ENCODE data around the gene BRD4. TPM values are rescaled to one million over a fixed set of nuclear protein-coding genes. Genes with fewer than 3 reads are reported as not detected.

BRD4 gene
- total and polyA plus RNA-seq, 2 donors from 2014 or later, result 14.3 to 107 TPM

DNA sequence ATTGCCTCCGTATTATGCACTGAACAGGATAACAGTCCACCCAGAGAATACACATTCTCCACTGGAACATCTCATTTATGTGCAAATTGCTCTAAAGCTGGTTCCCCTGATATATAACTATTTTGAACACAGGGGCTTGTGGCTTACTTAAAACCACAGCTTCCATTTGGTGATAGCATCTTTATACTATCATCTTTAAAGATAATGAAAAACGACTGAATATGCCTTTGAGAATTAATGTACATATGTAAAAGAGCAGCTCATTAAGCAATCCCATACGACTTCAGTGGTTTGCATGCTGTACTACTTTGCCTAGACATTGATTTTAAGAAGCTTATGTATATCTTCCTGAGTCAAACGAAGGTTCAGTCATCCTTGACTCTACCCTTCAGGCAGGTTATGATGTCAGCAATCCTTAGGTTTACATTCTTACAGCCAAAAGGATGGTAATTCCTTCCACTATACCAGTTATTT lies 40.8 kb downstream of the BRD4 start:
- FAIRE-seq (no peak), DNase-seq (no peak)
- Histone ChIP-seq H3K36me3 (ENCODE audit: control insufficient read depth in 2 of 3, insufficient read depth in 3 of 3, low read length in 3 of 3) (no peaks in the 10 kb centered on the region), H3K9ac (ENCODE audit: low read length in 3 of 3) (no peak overlapping the region), H3K4me3 (ENCODE audit: low read length in 3 of 3) (no peak overlapping the region), H3K9me3 (ENCODE audit: control insufficient read depth in 2 of 3, insufficient read depth in 1 of 3, low read length in 3 of 3) (no peaks in the 10 kb centered on the region), H3K4me1 (ENCODE audit: control insufficient read depth in 2 of 3, insufficient read depth in 2 of 3, low read depth in 1 of 3, low read length in 3 of 3) (peaks cover 0 to 51% (median 42%) of the 10 kb centered on the region in 3 donors), H3K27ac (ENCODE audit: low read depth in 2 of 2, low read length in 2 of 2) (no peak overlapping the region), H3K27me3 (ENCODE audit: control insufficient read depth, insufficient read depth, low read length) (no peaks in the 10 kb centered on the region)
- TF ChIP-seq, protein P1, sequence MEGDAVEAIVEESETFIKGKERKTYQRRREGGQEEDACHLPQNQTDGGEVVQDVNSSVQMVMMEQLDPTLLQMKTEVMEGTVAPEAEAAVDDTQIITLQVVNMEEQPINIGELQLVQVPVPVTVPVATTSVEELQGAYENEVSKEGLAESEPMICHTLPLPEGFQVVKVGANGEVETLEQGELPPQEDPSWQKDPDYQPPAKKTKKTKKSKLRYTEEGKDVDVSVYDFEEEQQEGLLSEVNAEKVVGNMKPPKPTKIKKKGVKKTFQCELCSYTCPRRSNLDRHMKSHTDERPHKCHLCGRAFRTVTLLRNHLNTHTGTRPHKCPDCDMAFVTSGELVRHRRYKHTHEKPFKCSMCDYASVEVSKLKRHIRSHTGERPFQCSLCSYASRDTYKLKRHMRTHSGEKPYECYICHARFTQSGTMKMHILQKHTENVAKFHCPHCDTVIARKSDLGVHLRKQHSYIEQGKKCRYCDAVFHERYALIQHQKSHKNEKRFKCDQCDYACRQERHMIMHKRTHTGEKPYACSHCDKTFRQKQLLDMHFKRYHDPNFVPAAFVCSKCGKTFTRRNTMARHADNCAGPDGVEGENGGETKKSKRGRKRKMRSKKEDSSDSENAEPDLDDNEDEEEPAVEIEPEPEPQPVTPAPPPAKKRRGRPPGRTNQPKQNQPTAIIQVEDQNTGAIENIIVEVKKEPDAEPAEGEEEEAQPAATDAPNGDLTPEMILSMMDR (IDR thresholded peaks at IDR 0.05; ENCODE audit: borderline replicate concordance, extremely low read depth, insufficient read depth), result no peak
- intact Hi-C loops (cut with DNase I), result no loop called here

GRCh38 chr19:15291089-15291488 lies 41.2 kb downstream of the BRD4 start:
- intact Hi-C loops (cut with DNase I), result no loop called here
- no peaks in the 10 kb centered on the region for H3K27me3 ChIP-seq (ENCODE audit: control insufficient read depth, insufficient read depth, low read length)
- H3K9ac ChIP-seq (ENCODE audit: low read length in 3 of 3), result no peak overlapping the region
- H3K27ac ChIP-seq (ENCODE audit: low read depth in 2 of 2, low read length in 2 of 2), result no peak overlapping the region
- FAIRE-seq (no peak), DNase-seq (no peak)
- peaks cover 0 to 51% (median 46%) of the 10 kb centered on the region in 3 donors for H3K4me1 ChIP-seq (ENCODE audit: control insufficient read depth in 2 of 3, insufficient read depth in 2 of 3, low read depth in 1 of 3, low read length in 3 of 3)
- TF ChIP-seq, protein P1 (IDR thresholded peaks at IDR 0.05; ENCODE audit: borderline replicate concordance, extremely low read depth, insufficient read depth), result no peak
- H3K36me3 ChIP-seq (ENCODE audit: control insufficient read depth in 2 of 3, insufficient read depth in 3 of 3, low read length in 3 of 3), result no peaks in the 10 kb centered on the region
- no peak overlapping the region for H3K4me3 ChIP-seq (ENCODE audit: low read length in 3 of 3)
- H3K9me3 ChIP-seq (ENCODE audit: control insufficient read depth in 2 of 3, insufficient read depth in 1 of 3, low read length in 3 of 3), result no peaks in the 10 kb centered on the region

- Histone ChIP-seq H3K27ac (ENCODE audit: low read depth in 2 of 2, low read length in 2 of 2) (no peak overlapping the region), H3K4me1 (ENCODE audit: control insufficient read depth in 2 of 3, insufficient read depth in 2 of 3, low read depth in 1 of 3, low read length in 3 of 3) (peaks cover 0 to 58% (median 53%) of the 10 kb centered on the region in 3 donors), H3K4me3 (ENCODE audit: low read length in 3 of 3) (no peak overlapping the region), H3K9me3 (ENCODE audit: control insufficient read depth in 2 of 3, insufficient read depth in 1 of 3, low read length in 3 of 3) (no peaks in the 10 kb centered on the region), H3K27me3 (ENCODE audit: control insufficient read depth, insufficient read depth, low read length) (no peaks in the 10 kb centered on the region), H3K36me3 (ENCODE audit: control insufficient read depth in 2 of 3, insufficient read depth in 3 of 3, low read length in 3 of 3) (no peaks in the 10 kb centered on the region), H3K9ac (ENCODE audit: low read length in 3 of 3) (no peak overlapping the region)
- FAIRE-seq, result no peak
- TF ChIP-seq, protein P1 (IDR thresholded peaks at IDR 0.05; ENCODE audit: borderline replicate concordance, extremely low read depth, insufficient read depth), result no peak
- intact Hi-C loops (cut with DNase I), result no loop called here
- DNase-seq, result no peak
Observed at GRCh38 chr19:15290166-15290565, 42.2 kb downstream of the BRD4 start.

DNA sequence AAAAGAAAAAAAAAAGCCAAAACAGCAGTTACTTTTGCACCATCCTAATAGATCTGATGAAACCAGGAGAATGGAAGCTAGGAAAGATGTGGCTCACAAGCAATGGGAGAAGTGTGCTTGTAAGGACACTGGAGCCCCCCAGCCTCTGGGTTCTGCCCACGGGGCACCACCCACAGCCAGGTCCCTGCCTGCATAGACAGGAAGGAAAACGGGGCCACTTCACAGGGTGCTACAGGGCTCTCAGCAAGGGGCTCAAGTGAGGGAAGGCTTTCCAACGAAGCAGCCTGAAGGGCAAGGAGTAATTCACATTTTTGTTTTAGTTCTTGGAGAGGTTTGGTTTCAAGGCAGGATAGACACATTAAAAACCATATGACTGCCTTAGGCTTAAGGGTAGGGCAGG lies 42.7 kb downstream of the BRD4 start:
- no peak for FAIRE-seq

More for the DNA sequence above, 42.7 kb downstream of the BRD4 start:
- no peak for DNase-seq
- Histone ChIP-seq H3K9me3 (ENCODE audit: control insufficient read depth in 2 of 3, insufficient read depth in 1 of 3, low read length in 3 of 3) (no peaks in the 10 kb centered on the region), H3K4me1 (ENCODE audit: control insufficient read depth in 2 of 3, insufficient read depth in 2 of 3, low read depth in 1 of 3, low read length in 3 of 3) (peaks cover 0 to 59% (median 57%) of the 10 kb centered on the region in 3 donors), H3K27ac (ENCODE audit: low read depth in 2 of 2, low read length in 2 of 2) (no peak overlapping the region), H3K9ac (ENCODE audit: low read length in 3 of 3) (no peak overlapping the region), H3K36me3 (ENCODE audit: control insufficient read depth in 2 of 3, insufficient read depth in 3 of 3, low read length in 3 of 3) (no peaks in the 10 kb centered on the region), H3K27me3 (ENCODE audit: control insufficient read depth, insufficient read depth, low read length) (no peaks in the 10 kb centered on the region), H3K4me3 (ENCODE audit: low read length in 3 of 3) (no peak overlapping the region)
- intact Hi-C loops (cut with DNase I), result no loop called here
- TF ChIP-seq, protein P1 (IDR thresholded peaks at IDR 0.05; ENCODE audit: borderline replicate concordance, extremely low read depth, insufficient read depth), result no peak

Measured in kidney (tissue), 14 donors.